Thyroid gland (tissue), 4 donors: ENCODE data around the gene RUNDC1. TPM values are rescaled to one million over a fixed set of nuclear protein-coding genes. Genes with fewer than 3 reads are reported as not detected.

Experiments used
- DNase-seq, 2 donors: peaks; one replicate each; pipeline ENCODE4 v3.0.0-alpha.2; 2019
- H3K27ac ChIP-seq, 3 donors: fragments of 200-600 bp; sonication (generic); 1 replicate in 2 of 3; 2 replicates in 1 of 3; pipeline ENCODE4 v1.5.1; 2016 to 2019; ENCODE audit warnings: mild to moderate bottlenecking in 1 of 3, moderate library complexity in 1 of 3
- H3K27me3 ChIP-seq: fragments of 200-600 bp; sonication (generic); one replicate; pipeline ENCODE4 v1.5.1; 2019
- H3K36me3 ChIP-seq, 2 donors: fragments of 200-600 bp; sonication (generic); one replicate each; pipeline ENCODE4 v1.5.1; 2016 to 2019
- H3K4me1 ChIP-seq, 2 donors: fragments of 200-600 bp; sonication (generic); one replicate each; pipeline ENCODE4 v1.5.1; 2017 to 2019
- H3K4me3 ChIP-seq, 3 donors: fragments of 200-600 bp; sonication (generic); replicated peaks in 1 of 3; 1 replicate in 2 of 3; 2 replicates in 1 of 3; pipeline ENCODE4 v1.5.1; 2016; ENCODE audit warnings: mild to moderate bottlenecking in 1 of 3
- H3K9me3 ChIP-seq: fragments of 200-600 bp; sonication (generic); one replicate; pipeline ENCODE4 v1.5.1; 2017
- CTCF ChIP-seq, 6 experiments: fragments of 200-600 bp in 3 of 6; fragments of 450-650 bp in 3 of 6; sonication (generic) in 3 of 6; IDR thresholded peaks; one replicate each; pipeline ENCODE4 v1.5.1; 2016 to 2019; ENCODE audit warnings: antibody characterized with exemption in 6 of 6, mild to moderate bottlenecking in 2 of 6, inconsistent platforms in 1 of 6, moderate library complexity in 1 of 6
- POLR2A ChIP-seq, 2 donors: fragments of 450-650 bp; IDR thresholded peaks; one replicate each; pipeline ENCODE4 v1.6.1; 2017; ENCODE audit warnings: antibody characterized with exemption in 2 of 2, mild to moderate bottlenecking in 2 of 2, moderate library complexity in 1 of 2
- WGBS, 2 donors: methylation state at CpG; one replicate each; pipeline ENCODE4 v1.1.5; 2017; 5-methylcytosine and 5-hydroxymethylcytosine counted together
- intact Hi-C: fragments of 100-400 bp; cut with DNase I; formaldehyde crosslinking; loops from one replicate; pipeline ENCODE4 v1.15.1; 2023
- total RNA-seq, 4 donors: library from RNA; depleted of rRNA; stranded (reverse); fragments of >200 nt; gene quantifications; one replicate each; pipeline ENCODE4 v1.2.3, GENCODE V29; 2016

RUNDC1 gene
- total RNA-seq, 4 donors from 2014 or later: 25.8 to 31.9 (median 28.4) TPM

GRCh38 chr17:43030137-43030767 is 49.9 kb downstream of the RUNDC1 start:
- Histone ChIP-seq H3K36me3 (no peaks in the 10 kb centered on the region), H3K4me3 (no peak overlapping the region), H3K4me1 (peaks cover 2 to 7% of the 10 kb centered on the region in 2 donors), H3K27ac (no peak overlapping the region), H3K27me3 (no peaks in the 10 kb centered on the region), H3K9me3 (no peaks in the 10 kb centered on the region)
- no peak for DNase-seq
- intact Hi-C loops: no loop called here
- TF ChIP-seq POLR2A (IDR thresholded peaks at IDR 0.05): no peak
- TF ChIP-seq CTCF (IDR thresholded peaks at IDR 0.05): no peak
- WGBS, 2 donors: 73 to 81% methylated on average over 6 of the region's 6 CpGs

GRCh38 chr17:43031666-43032065 is 51.3 kb downstream of the RUNDC1 start:
- no peak overlapping the region for H3K27ac ChIP-seq
- TF ChIP-seq POLR2A (IDR thresholded peaks at IDR 0.05): no peak
- no peak for TF ChIP-seq CTCF (IDR thresholded peaks at IDR 0.05)
- no peaks in the 10 kb centered on the region for H3K9me3 ChIP-seq
- H3K36me3 ChIP-seq: no peaks in the 10 kb centered on the region
- H3K27me3 ChIP-seq: no peaks in the 10 kb centered on the region
- no peak overlapping the region for H3K4me3 ChIP-seq
- WGBS, 2 donors: 92% methylated on average over 3 of the region's 3 CpGs
- no peaks in the 10 kb centered on the region for H3K4me1 ChIP-seq
- intact Hi-C loops: no loop called here
- DNase-seq: no peak

- H3K27ac ChIP-seq: no peak overlapping the region
- WGBS, 2 donors: 38 to 45% methylated on average over 12 of the region's 12 CpGs
Measured at GRCh38 chr17:43033948-43034881, 53.9 kb downstream of the RUNDC1 start.

GRCh38 chr17:43034894-43035293 is 54.5 kb downstream of the RUNDC1 start:
- TF ChIP-seq POLR2A (IDR thresholded peaks at IDR 0.05) (no peak), CTCF (IDR thresholded peaks at IDR 0.05) (no peak)
- no peak for DNase-seq
- H3K36me3 ChIP-seq: no peaks in the 10 kb centered on the region
- no peaks in the 10 kb centered on the region for H3K9me3 ChIP-seq
- intact Hi-C loops: no loop called here
- no peak overlapping the region for H3K27ac ChIP-seq
- H3K4me1 ChIP-seq: no peaks in the 10 kb centered on the region
- WGBS, 2 donors: 83 to 84% methylated on average over 3 of the region's 3 CpGs
- H3K27me3 ChIP-seq: no peaks in the 10 kb centered on the region
- no peak overlapping the region for H3K4me3 ChIP-seq

More at GRCh38 chr17:43033948-43034881, 53.9 kb downstream of the RUNDC1 start:
- no peaks in the 10 kb centered on the region for H3K27me3 ChIP-seq
- no peak overlapping the region for H3K4me3 ChIP-seq
- intact Hi-C loops: no loop called here
- H3K9me3 ChIP-seq: no peaks in the 10 kb centered on the region
- TF ChIP-seq POLR2A (IDR thresholded peaks at IDR 0.05) (no peak), CTCF (IDR thresholded peaks at IDR 0.05) (no peak)
- H3K36me3 ChIP-seq: no peaks in the 10 kb centered on the region
- peak; percentile 77 to 79 for DNase-seq
- H3K4me1 ChIP-seq: no peaks in the 10 kb centered on the region

GRCh38 chr17:43039646-43040045 is 59.3 kb downstream of the RUNDC1 start:
- WGBS, 2 donors: 91 to 93% methylated on average over 2 of the region's 2 CpGs
- Histone ChIP-seq H3K36me3 (no peaks in the 10 kb centered on the region), H3K4me3 (no peak overlapping the region), H3K9me3 (no peaks in the 10 kb centered on the region), H3K27ac (no peak overlapping the region), H3K27me3 (no peaks in the 10 kb centered on the region), H3K4me1 (no peaks in the 10 kb centered on the region)
- TF ChIP-seq CTCF (IDR thresholded peaks at IDR 0.05): no peak
- no peak for TF ChIP-seq POLR2A (IDR thresholded peaks at IDR 0.05)
- DNase-seq: no peak
- intact Hi-C loops: no loop called here
